Transverse colon (tissue), 4 donors: Measurements from ENCODE around the gene APBB2. TPM values are rescaled to one million over a fixed set of nuclear protein-coding genes. Genes with fewer than 3 reads are reported as not detected.

Source experiments
- DNase-seq: peaks from one replicate; pipeline ENCODE4 v3.0.0-alpha.2; 2019
- H3K27ac ChIP-seq, 4 donors: fragments of 200-600 bp; sonication (generic); 2 replicates each; pipeline ENCODE4 v1.5.1; 2016 to 2018; ENCODE audit warnings: inconsistent platforms in 4 of 4
- H3K27me3 ChIP-seq: fragments of 200-600 bp; sonication (generic); 2 replicates; pipeline ENCODE4 v1.5.1; 2017; ENCODE audit warnings: inconsistent platforms
- H3K36me3 ChIP-seq, 4 donors: fragments of 200-600 bp; sonication (generic); 2 replicates each; pipeline ENCODE4 v1.5.1; 2017 to 2019; ENCODE audit warnings: inconsistent platforms in 4 of 4
- H3K4me1 ChIP-seq, 4 donors: fragments of 200-600 bp; sonication (generic); 2 replicates each; pipeline ENCODE4 v1.5.1; 2017 to 2020; ENCODE audit warnings: inconsistent platforms in 4 of 4
- H3K4me3 ChIP-seq, 4 donors: fragments of 200-600 bp; sonication (generic); 1 replicate in 1 of 4; 2 replicates in 3 of 4; pipeline versions ENCODE4 v1.5.1 to v1.6.1; 2017 to 2019; ENCODE audit warnings: inconsistent platforms in 4 of 4
- H3K9me3 ChIP-seq, 2 donors: fragments of 200-600 bp; sonication (generic); 2 replicates each; pipeline ENCODE4 v1.5.1; 2017 to 2019; ENCODE audit warnings: inconsistent platforms in 2 of 2
- EP300 ChIP-seq: sonication (generic); formaldehyde crosslinking; IDR thresholded peaks from one replicate; pipeline ENCODE4 v1.6.1; 2017; ENCODE audit warnings: antibody characterized with exemption, low read depth
- POLR2A ChIP-seq: fragments of 450-650 bp; IDR thresholded peaks from one replicate; pipeline ENCODE4 v1.6.1; 2016; ENCODE audit warnings: antibody characterized with exemption, mild to moderate bottlenecking, moderate library complexity
- POLR2AphosphoS5 ChIP-seq, 3 donors: sonication (generic); formaldehyde crosslinking; IDR thresholded peaks; one replicate each; pipeline ENCODE4 v1.6.1; 2016; ENCODE audit warnings: antibody characterized with exemption in 3 of 3
- WGBS, 2 donors: methylation state at CpG; one replicate each; pipeline ENCODE4 v1.1.5; 2018; ENCODE audit warnings: low coverage in 1 of 2; 5-methylcytosine and 5-hydroxymethylcytosine counted together
- in situ Hi-C, 4 donors: fragments of 200-750 bp; cut with MboI; loops; one replicate each; pipeline versions ENCODE4 v1.15.0 to v1.15.1; 2017; ENCODE audit warnings: low sequenced_read_pairs in 3 of 4, low pct_ligation_motif_present in 1 of 4, low pct_unique_long_range_greater_than_20kb in 1 of 4
- intact Hi-C: fragments of 100-400 bp; cut with DNase I; formaldehyde crosslinking; loops from one replicate; pipeline ENCODE4 v1.15.1; 2023; ENCODE audit warnings: low total_unique reads
- total RNA-seq, 4 donors: library from RNA; depleted of rRNA; stranded (reverse); fragments of >200 nt; gene quantifications; one replicate each; pipeline ENCODE4 v1.1.0, GENCODE V29; 2016
- TF ChIP-seq, protein P1 (sequence below), 5 experiments: fragments of 200-600 bp in 3 of 5; fragments of 450-650 bp in 2 of 5; sonication (generic) in 3 of 5; IDR thresholded peaks; 1 replicate in 2 of 5; 2 replicates in 3 of 5; pipeline ENCODE4 v1.5.1; 2016 to 2017; ENCODE audit warnings: antibody characterized with exemption in 5 of 5, inconsistent platforms in 3 of 5, mild to moderate bottlenecking in 2 of 5, moderate library complexity in 1 of 5

APBB2 gene
- total RNA-seq, 4 donors from 2014 or later = 37.1 to 138 (median 90.1) TPM

DNA sequence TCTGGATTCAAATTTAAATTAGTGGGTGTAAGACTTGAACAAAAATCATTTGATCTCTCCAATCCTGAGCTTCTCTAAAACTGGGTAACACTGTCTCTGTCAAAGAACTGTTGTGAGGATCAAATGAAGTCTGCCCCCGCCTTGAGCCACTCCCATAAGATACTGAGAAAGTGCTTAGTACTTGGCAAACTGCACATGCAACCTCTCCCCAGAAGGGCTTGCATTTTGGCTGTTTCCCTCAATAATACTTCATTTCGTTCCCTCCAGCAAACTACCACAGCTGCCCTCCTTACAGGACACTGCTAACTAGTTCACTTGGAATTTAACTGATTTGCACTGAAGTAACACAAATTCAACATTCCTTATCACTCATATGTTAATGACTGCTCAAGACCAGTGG, 79.8 kb downstream of the APBB2 start:
- intact Hi-C loops (no loop called here), in situ Hi-C loops (no loop called here)
- Histone ChIP-seq H3K27ac (peak overlapping the region in 2 of 4 donors; percentile 62 to 63), H3K36me3 (no peaks in the 10 kb centered on the region), H3K4me3 (no peak overlapping the region), H3K4me1 (peaks cover 8 to 53% (median 29%) of the 10 kb centered on the region in 4 donors), H3K27me3 (no peaks in the 10 kb centered on the region), H3K9me3 (no peaks in the 10 kb centered on the region)
- DNase-seq = no peak
- WGBS, 2 donors = 29 to 43% methylated on average over 1 to 2 of the region's 2 CpGs
- TF ChIP-seq, protein P1, sequence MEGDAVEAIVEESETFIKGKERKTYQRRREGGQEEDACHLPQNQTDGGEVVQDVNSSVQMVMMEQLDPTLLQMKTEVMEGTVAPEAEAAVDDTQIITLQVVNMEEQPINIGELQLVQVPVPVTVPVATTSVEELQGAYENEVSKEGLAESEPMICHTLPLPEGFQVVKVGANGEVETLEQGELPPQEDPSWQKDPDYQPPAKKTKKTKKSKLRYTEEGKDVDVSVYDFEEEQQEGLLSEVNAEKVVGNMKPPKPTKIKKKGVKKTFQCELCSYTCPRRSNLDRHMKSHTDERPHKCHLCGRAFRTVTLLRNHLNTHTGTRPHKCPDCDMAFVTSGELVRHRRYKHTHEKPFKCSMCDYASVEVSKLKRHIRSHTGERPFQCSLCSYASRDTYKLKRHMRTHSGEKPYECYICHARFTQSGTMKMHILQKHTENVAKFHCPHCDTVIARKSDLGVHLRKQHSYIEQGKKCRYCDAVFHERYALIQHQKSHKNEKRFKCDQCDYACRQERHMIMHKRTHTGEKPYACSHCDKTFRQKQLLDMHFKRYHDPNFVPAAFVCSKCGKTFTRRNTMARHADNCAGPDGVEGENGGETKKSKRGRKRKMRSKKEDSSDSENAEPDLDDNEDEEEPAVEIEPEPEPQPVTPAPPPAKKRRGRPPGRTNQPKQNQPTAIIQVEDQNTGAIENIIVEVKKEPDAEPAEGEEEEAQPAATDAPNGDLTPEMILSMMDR (IDR thresholded peaks at IDR 0.05) = peak in 1 of 5 experiments; percentile 15
- no peak for TF ChIP-seq POLR2A

DNA sequence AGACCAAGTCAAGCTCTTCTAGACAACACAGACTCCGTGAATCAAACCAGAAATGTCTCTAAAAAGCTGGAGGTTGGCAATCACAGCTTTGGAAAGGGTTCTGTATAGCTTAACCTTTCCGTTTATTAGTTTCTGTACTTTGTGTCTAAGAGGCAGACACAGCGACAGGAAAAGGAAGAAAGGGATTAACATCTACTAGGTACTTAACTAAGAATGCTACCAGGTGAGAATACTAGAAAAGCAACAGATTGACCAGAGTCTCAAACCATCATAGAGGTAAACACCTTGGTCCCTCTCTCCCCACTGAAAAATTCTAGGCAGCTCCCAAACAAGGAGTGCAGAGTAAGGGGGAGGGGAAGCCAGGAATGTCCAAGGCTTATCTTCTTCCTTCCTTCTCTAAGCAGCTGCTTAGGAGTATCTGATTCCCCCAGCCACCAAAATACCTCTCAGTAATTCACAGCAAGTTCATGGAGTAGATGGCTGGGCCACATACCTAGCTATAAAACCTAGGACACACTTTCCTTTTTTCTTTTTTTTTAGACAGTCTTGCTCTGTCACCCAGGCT, 80.8 kb downstream of the APBB2 start:
- 27 to 63% methylated on average over 2 to 3 of the region's 3 CpGs for WGBS, 2 donors
- Histone ChIP-seq H3K9me3 (no peaks in the 10 kb centered on the region), H3K4me3 (no peak overlapping the region), H3K4me1 (peaks cover 8 to 53% (median 29%) of the 10 kb centered on the region in 4 donors), H3K27ac (peak overlapping the region in 3 of 4 donors; percentile 37 to 63 (median 62)), H3K27me3 (no peaks in the 10 kb centered on the region), H3K36me3 (no peaks in the 10 kb centered on the region)
- DNase-seq = no peak
- intact Hi-C loops = no loop called here
- in situ Hi-C loops = no loop called here
- TF ChIP-seq, protein P1 (IDR thresholded peaks at IDR 0.05) = no peak
- TF ChIP-seq EP300 = no peak
- no peak for TF ChIP-seq POLR2AphosphoS5 (IDR thresholded peaks at IDR 0.05)
- TF ChIP-seq POLR2A = no peak

DNA sequence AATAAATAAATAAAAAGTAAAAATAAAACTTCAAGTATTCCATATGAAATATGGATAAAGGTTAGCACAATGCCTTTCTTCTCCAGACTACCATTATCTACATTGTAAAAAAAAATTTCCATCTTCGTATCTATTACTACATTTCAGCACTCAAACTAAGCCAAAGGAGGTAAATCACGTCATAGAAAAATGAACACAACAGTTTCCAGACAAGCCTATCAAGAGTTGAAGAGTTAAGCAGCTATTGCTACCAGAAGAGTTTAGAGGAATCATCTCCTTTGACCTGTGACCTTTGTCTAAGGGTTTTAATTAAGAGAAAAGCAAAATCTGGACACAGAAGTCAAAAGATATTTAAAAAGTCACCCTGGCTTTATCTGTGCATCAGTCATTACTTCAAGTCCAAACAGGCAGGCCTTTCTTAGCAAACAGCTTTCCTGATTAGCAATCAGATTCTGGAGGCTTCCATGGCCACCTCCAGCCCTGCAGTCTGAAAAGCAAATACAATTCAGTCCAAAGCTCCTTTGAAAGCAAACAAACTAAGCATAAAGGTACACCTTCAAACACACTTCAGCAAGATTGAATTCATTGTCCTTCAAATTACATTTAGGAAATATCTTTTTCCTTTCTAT, 82.2 kb downstream of the APBB2 start:
- TF ChIP-seq POLR2AphosphoS5 (IDR thresholded peaks at IDR 0.05) = no peak
- no peak for TF ChIP-seq EP300
- TF ChIP-seq, protein P1 (IDR thresholded peaks at IDR 0.05) = no peak
- no peak for TF ChIP-seq POLR2A
- Histone ChIP-seq H3K9me3 (no peaks in the 10 kb centered on the region), H3K4me3 (no peak overlapping the region), H3K27me3 (no peaks in the 10 kb centered on the region), H3K4me1 (peaks cover 8 to 53% (median 29%) of the 10 kb centered on the region in 4 donors), H3K36me3 (no peaks in the 10 kb centered on the region), H3K27ac (peak overlapping the region; percentile 19 to 63 (median 52))
- WGBS, 2 donors = 33 to 46% methylated on average over 2 of the region's 2 CpGs
- in situ Hi-C loops = no loop called here
- intact Hi-C loops = no loop called here
- DNase-seq = peak; percentile 48

DNA sequence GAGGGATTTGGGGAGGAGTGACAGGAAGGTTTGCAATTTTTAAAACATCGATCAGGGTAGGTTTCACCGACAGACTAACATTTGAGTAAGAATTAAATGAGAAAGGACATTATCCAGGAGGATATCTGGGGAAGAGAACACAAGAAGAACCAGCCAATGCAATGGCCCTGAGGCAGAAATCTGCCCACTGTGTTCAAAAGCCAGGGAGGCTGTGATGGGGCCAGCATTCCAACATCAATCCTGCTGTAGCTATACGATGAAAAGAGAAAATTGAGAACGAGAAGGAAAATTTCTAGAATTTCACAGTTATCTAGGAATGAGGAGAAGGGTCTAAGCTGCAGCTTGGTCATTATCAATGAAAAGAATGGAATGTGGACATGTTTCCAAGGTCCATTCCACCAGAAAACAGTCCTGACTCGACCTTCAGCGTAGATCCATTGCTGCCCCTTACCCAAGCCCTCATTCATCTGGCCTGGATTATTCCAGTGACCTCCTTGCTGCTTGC, 84.4 kb downstream of the APBB2 start:
- no peak for TF ChIP-seq POLR2AphosphoS5 (IDR thresholded peaks at IDR 0.05)
- no peak for TF ChIP-seq EP300
- no peak for TF ChIP-seq POLR2A
- TF ChIP-seq, protein P1 (IDR thresholded peaks at IDR 0.05) = no peak
- Histone ChIP-seq H3K4me3 (no peak overlapping the region), H3K36me3 (no peaks in the 10 kb centered on the region), H3K27ac (no peak overlapping the region), H3K27me3 (no peaks in the 10 kb centered on the region), H3K9me3 (no peaks in the 10 kb centered on the region), H3K4me1 (peaks cover 8 to 44% (median 23%) of the 10 kb centered on the region in 4 donors)
- in situ Hi-C loops (no loop called here), intact Hi-C loops (loop anchor here (10.0 kb wide), 2 partner anchors 65 to 85 kb away; partner anchors contain the start of gene APBB2)
- WGBS, 2 donors = 88 to 92% methylated on average over 4 to 6 of the region's 6 CpGs
- no peak for DNase-seq
